H1 (cell line): ENCODE results near the gene TNF. TPM values are rescaled to one million over a fixed set of nuclear protein-coding genes. Genes with fewer than 3 reads are reported as not detected.

Experiments
- ASH2L ChIP-seq: fragments of 200-600, 300-600 bp; sonication (generic); IDR thresholded peaks from one replicate; pipeline ENCODE4 v1.7.1; 2017; ENCODE audit warnings: low read length
- BACH1 ChIP-seq: IDR thresholded peaks from 2 replicates; pipeline ENCODE4 v1.6.1; 2012; ENCODE audit warnings: low read length, improper control_type of control experiment
- BCL11A ChIP-seq, 2 experiments: IDR thresholded peaks; one replicate each; pipeline ENCODE4 v1.6.1; 2011; ENCODE audit warnings: low read depth in 2 of 2, low read length in 2 of 2, mild to moderate bottlenecking in 2 of 2
- BRCA1 ChIP-seq: IDR thresholded peaks from 2 replicates; pipeline ENCODE4 v1.6.1; 2012; ENCODE audit warnings: low read depth, low read length, improper control_type of control experiment
- CBX5 ChIP-seq: fragments of 300-800, 300-1000 bp; sonication (generic); IDR thresholded peaks from 2 replicates; pipeline ENCODE4 v1.7.1; 2016; ENCODE audit warnings: antibody characterized with exemption, low read length, low read depth
- CREB1 ChIP-seq: IDR thresholded peaks from 2 replicates; pipeline ENCODE4 v1.6.1; 2012; ENCODE audit warnings: inconsistent platforms
- CTBP2 ChIP-seq: IDR thresholded peaks from 2 replicates; pipeline ENCODE4 v1.7.0; 2011; ENCODE audit warnings: borderline replicate concordance, mild to moderate bottlenecking, moderate library complexity, mixed read lengths, low read length; ENCODE audit not compliant: insufficient read depth, insufficient read length
- EP300 ChIP-seq, 2 experiments: IDR thresholded peaks; 1 replicate in 1 of 2; 2 replicates in 1 of 2; pipeline ENCODE4 v1.6.1; 2011 to 2012; ENCODE audit warnings: low read depth in 2 of 2, low read length in 2 of 2, mild to moderate bottlenecking in 2 of 2, borderline replicate concordance in 1 of 2, inconsistent platforms in 1 of 2, moderate library complexity in 1 of 2
- HDAC6 ChIP-seq: IDR thresholded peaks from one replicate; pipeline ENCODE4 v1.7.1; 2012; ENCODE audit warnings: low read depth, mild to moderate bottlenecking, inconsistent platforms, low read length, moderate library complexity
- JUN ChIP-seq: IDR thresholded peaks from 2 replicates; pipeline ENCODE4 v1.6.1; 2011; ENCODE audit warnings: low read depth, mild to moderate bottlenecking, improper control_type of control experiment, low read length
- JUND ChIP-seq: IDR thresholded peaks from 2 replicates; pipeline ENCODE4 v1.6.1; 2011; ENCODE audit warnings: mild to moderate bottlenecking, improper control_type of control experiment, low read length
- KDM1A ChIP-seq: fragments of 200-600, 300-600 bp; sonication (generic); IDR thresholded peaks from 2 replicates; pipeline ENCODE4 v1.7.1; 2016; ENCODE audit warnings: mild to moderate bottlenecking, low read length, borderline replicate concordance
- KDM5A ChIP-seq: fragments of 200-600 bp; IDR thresholded peaks from 2 replicates; pipeline ENCODE4 v1.7.1; 2012; ENCODE audit warnings: mild to moderate bottlenecking, low read length, inconsistent platforms, mixed read lengths
- NANOG ChIP-seq: IDR thresholded peaks from 2 replicates; pipeline ENCODE4 v1.6.1; 2011; ENCODE audit warnings: low read length, low read depth, mild to moderate bottlenecking, inconsistent platforms; ENCODE audit not compliant: insufficient read depth, poor library complexity, severe bottlenecking
- POLR2A ChIP-seq, 2 experiments: IDR thresholded peaks; 1 replicate in 1 of 2; 2 replicates in 1 of 2; pipeline ENCODE4 v1.6.1; 2011; ENCODE audit warnings: low read depth in 2 of 2, low read length in 2 of 2, mild to moderate bottlenecking in 2 of 2; ENCODE audit errors: control extremely low read depth in 1 of 2
- POLR2AphosphoS5 ChIP-seq: IDR thresholded peaks from 2 replicates; pipeline ENCODE4 v1.6.1; 2011; ENCODE audit warnings: low read depth, low read length
- RBBP5 ChIP-seq: IDR thresholded peaks from 2 replicates; pipeline ENCODE4 v1.7.1; 2012; ENCODE audit warnings: low read depth, mild to moderate bottlenecking, inconsistent platforms, low read length, moderate library complexity, borderline replicate concordance
- SIN3A ChIP-seq, 2 experiments: IDR thresholded peaks in 1 of 2; conservative IDR thresholded peaks in 1 of 2; 2 replicates each; pipeline ENCODE4 v1.6.1; 2011 to 2012; ENCODE audit warnings: low read length in 2 of 2, improper control_type of control experiment in 1 of 2, low read depth in 1 of 2, mild to moderate bottlenecking in 1 of 2
- SIRT6 ChIP-seq: IDR thresholded peaks from one replicate; pipeline ENCODE4 v1.7.1; 2012; ENCODE audit warnings: low read length, inconsistent platforms
- TCF12 ChIP-seq: IDR thresholded peaks from 2 replicates; pipeline ENCODE4 v1.6.1; 2011; ENCODE audit warnings: low read depth, mild to moderate bottlenecking, low read length
- TEAD4 ChIP-seq: IDR thresholded peaks from 2 replicates; pipeline ENCODE4 v1.6.1; 2012; ENCODE audit warnings: low read depth, low read length, inconsistent platforms, mixed read lengths
- YY1 ChIP-seq: IDR thresholded peaks from 2 replicates; pipeline ENCODE4 v1.6.1; 2011; ENCODE audit warnings: low read depth, mild to moderate bottlenecking, low read length
- ZNF274 ChIP-seq: IDR thresholded peaks from 2 replicates; pipeline ENCODE4 v1.7.0; 2012; ENCODE audit warnings: low read length, borderline replicate concordance; ENCODE audit errors: extremely low read depth
- polyA plus RNA-seq, 7 experiments: library from polyadenylated mRNA; depleted of rRNA in 3 of 7; stranded (reverse) in 5 of 7; unstranded in 2 of 7; fragments of >200 nt in 5 of 7; fragments of 200-250 nt in 2 of 7; gene quantifications; 1 replicate in 5 of 7; 2 replicates in 1 of 7; 4 replicates in 1 of 7; pipeline versions ENCODE4 v1.2.1 to v1.2.3, GENCODE V29; 2011 to 2013; ENCODE audit warnings: missing spikeins in 2 of 7, mixed read lengths in 2 of 7
- total RNA-seq: library from RNA; stranded (reverse); fragmentation: NEBNext Ultra II Directional; extraction: Animal tissue kit (Norgen Biotek cat#: 25700); gene quantifications from 2 replicates; pipeline ENCODE4 v1.2.1, GENCODE V29; 2021

Gene TNF
- total and polyA plus RNA-seq, 2 of the 8 experiments (the other 6 are each of a cell fraction or from before 2014, with no cell fraction given) = not detected

GRCh38 chr6:31546339-31546957, 28.9 kb upstream of the TNF start, which contains the start of gene ATP6V1G2 (continued):
- TF ChIP-seq KDM5A (peak; percentile 81), NANOG (peak; percentile 58), CBX5 (no peak), HDAC6 (no peak), BCL11A (IDR thresholded peaks at IDR 0.05; ENCODE audit: low read depth in 2 of 2, low read length in 2 of 2) (no peak), KDM1A (peak; percentile 88), SIRT6 (no peak), BACH1 (no peak), CTBP2 (peak; percentile 83), BRCA1 (0 out of 2 replicates have a peak, but pooled peaks have one; percentile 14), TEAD4 (no peak), JUN (0 out of 2 replicates have a peak, but pooled peaks have one; percentile 25), TCF12 (0 out of 2 replicates have a peak, but pooled peaks have one; percentile 30), SIN3A (conservative IDR thresholded peaks at IDR 0.05 in 1 of 2, IDR thresholded peaks at IDR 0.05 in 1 of 2; ENCODE audit: low read depth in 1 of 2, low read length in 2 of 2) (peak; percentile 96 to 99), RBBP5 (no peak), ZNF274 (no peak), POLR2A (IDR thresholded peaks at IDR 0.05; ENCODE audit: control extremely low read depth in 1 of 2, low read depth in 2 of 2, low read length in 2 of 2) (0 out of 3 replicates have a peak, but pooled peaks of 1 of the 2 experiments have one; percentile 83), YY1 (peak; percentile 87), JUND (peak; percentile 63; the same call in 1 of the 2 replicates), ASH2L (no peak), EP300 (IDR thresholded peaks at IDR 0.05; ENCODE audit: borderline replicate concordance in 1 of 2, low read depth in 2 of 2, low read length in 2 of 2) (peak in 1 of 2 experiments; percentile 79; a peak in 1 of 3 replicates), CREB1 (peak; percentile 74), POLR2AphosphoS5 (0 out of 2 replicates have a peak, but pooled peaks have one; percentile 41)
